Measurements from ENCODE around the gene EFCAB8. TPM values are rescaled to one million over a fixed set of nuclear protein-coding genes. Genes with fewer than 3 reads are reported as not detected.

Gene EFCAB8
- total and polyA plus RNA-seq, 4 donors = 0.08 to 0.83 (median 0.46) TPM

DNA sequence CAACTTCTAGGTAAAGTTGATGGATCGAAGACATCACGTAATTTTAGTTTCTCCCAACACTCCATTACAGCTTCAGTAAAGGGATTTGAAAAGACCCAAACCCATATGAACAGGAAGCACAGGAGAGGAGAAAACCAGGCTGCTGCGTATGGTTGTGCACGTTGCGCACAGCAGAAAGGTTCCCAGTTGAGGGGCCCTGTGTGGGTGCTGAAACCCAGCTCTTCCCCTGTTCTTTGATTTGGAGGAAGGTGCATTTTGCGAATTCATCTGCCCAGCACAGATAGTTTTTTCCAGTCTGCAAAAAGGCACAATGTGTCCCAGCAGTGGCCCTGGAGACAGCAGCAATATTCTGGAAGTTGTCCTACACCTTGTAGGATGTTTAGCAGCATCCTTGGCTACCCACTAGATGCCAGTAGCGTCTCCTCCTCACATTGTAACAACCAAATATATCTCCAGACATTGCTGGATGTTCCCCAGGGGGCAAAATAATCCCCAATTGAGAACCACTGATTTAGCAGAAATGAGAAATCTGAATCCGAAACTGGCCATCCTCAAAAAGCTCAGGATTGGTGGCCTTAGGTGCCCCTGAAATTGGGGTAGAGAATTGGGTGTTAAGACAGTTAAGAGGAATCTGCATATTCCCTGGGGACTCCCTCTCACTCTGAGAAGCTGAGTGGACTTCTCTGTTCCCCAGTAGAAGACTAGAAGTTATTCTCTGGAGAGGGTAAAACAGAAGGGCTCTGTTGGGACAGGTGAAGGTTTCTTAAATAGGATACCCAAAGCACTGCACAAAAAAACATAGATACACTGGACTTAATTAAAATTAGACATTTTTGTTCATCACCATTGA is 133.3 kb downstream of the EFCAB8 start:
- Histone ChIP-seq H3K4me1 (ENCODE audit: control insufficient read depth in 5 of 5, insufficient read depth in 5 of 5, low read length in 5 of 5) (peaks cover 0 to 2% (median 0%) of the 10 kb centered on the region in 5 donors), H3K4me3 (no peak overlapping the region), H3K9ac (ENCODE audit: insufficient read depth in 1 of 2, low read length in 2 of 2) (no peak overlapping the region), H3K36me3 (ENCODE audit: control insufficient read depth in 4 of 4, insufficient read depth in 4 of 4, low read length in 4 of 4) (no peaks in the 10 kb centered on the region), H3K27me3 (ENCODE audit: control insufficient read depth in 3 of 3, insufficient read depth in 3 of 3, low read length in 2 of 3) (no peaks in the 10 kb centered on the region), H3K9me3 (ENCODE audit: control insufficient read depth in 4 of 4, insufficient read depth in 3 of 4, low read length in 3 of 4) (no peaks in the 10 kb centered on the region), H3K27ac (ENCODE audit: low read depth in 1 of 2, low read length in 1 of 2) (no peak overlapping the region)
- no peak for ATAC-seq (ENCODE audit: insufficient read depth, low FRiP score)
- WGBS, 2 donors = 72 to 89% methylated on average over 8 of the region's 8 CpGs
- TF ChIP-seq, protein P1, sequence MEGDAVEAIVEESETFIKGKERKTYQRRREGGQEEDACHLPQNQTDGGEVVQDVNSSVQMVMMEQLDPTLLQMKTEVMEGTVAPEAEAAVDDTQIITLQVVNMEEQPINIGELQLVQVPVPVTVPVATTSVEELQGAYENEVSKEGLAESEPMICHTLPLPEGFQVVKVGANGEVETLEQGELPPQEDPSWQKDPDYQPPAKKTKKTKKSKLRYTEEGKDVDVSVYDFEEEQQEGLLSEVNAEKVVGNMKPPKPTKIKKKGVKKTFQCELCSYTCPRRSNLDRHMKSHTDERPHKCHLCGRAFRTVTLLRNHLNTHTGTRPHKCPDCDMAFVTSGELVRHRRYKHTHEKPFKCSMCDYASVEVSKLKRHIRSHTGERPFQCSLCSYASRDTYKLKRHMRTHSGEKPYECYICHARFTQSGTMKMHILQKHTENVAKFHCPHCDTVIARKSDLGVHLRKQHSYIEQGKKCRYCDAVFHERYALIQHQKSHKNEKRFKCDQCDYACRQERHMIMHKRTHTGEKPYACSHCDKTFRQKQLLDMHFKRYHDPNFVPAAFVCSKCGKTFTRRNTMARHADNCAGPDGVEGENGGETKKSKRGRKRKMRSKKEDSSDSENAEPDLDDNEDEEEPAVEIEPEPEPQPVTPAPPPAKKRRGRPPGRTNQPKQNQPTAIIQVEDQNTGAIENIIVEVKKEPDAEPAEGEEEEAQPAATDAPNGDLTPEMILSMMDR (IDR thresholded peaks at IDR 0.05; ENCODE audit: control extremely low read depth, extremely low read depth) = no peak
- no peak for DNase-seq

DNA sequence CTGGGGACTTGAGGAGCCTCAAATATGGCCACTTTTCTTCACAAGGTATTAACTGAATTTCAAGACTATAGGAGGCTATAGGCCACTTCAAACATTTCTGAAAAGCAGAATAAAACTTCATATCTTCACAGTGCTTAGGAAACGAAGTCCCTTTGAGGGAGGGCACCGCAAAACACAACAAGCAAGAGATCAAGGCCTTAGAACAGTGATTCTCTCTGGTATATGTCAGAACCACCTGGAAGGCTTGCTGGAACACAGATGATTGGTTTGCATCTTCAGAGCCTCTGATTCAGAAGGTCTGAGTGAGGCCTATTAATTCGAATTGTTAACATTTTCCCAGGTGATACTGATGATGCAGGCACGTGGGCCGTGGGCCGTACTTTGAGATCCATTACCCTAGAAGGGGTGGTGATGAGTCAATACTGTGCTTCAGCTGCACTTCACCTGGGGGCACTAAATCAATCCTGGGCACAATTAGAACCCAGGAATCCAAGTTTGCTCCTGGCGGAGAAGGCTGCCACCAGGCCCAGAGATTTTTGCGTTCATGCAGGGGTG is 134.8 kb downstream of the EFCAB8 start:
- ATAC-seq (ENCODE audit: insufficient read depth, low FRiP score) = no peak

DNA sequence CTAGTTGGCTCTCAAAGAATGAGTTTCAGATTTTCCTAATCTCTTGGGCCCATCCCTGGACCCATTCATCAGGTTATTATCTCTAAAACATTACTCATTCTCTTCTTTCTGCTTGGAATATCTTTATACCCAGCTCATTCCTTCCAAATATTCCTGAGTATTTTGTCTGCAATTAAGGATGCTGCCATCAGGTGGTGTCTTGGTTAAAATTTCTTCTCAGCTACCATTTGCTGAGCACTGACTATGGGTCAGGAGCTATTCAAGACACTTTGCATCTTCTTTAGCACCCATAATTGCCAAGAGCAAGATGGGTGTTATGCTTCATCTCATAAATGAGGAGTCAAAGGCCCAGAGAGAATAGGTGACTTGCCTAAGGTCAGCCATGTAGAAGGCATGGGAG is 137.1 kb downstream of the EFCAB8 start:
- H3K4me3 ChIP-seq = no peak overlapping the region
- TF ChIP-seq, protein P1 (IDR thresholded peaks at IDR 0.05; ENCODE audit: control extremely low read depth, extremely low read depth) = no peak
- no peaks in the 10 kb centered on the region for H3K4me1 ChIP-seq (ENCODE audit: control insufficient read depth in 5 of 5, insufficient read depth in 5 of 5, low read length in 5 of 5)
- no peak for ATAC-seq (ENCODE audit: insufficient read depth, low FRiP score)
- H3K27ac ChIP-seq (ENCODE audit: low read depth in 1 of 2, low read length in 1 of 2) = no peak overlapping the region
- no peak for DNase-seq
- no peaks in the 10 kb centered on the region for H3K27me3 ChIP-seq (ENCODE audit: control insufficient read depth in 3 of 3, insufficient read depth in 3 of 3, low read length in 2 of 3)
- H3K9me3 ChIP-seq (ENCODE audit: control insufficient read depth in 4 of 4, insufficient read depth in 3 of 4, low read length in 3 of 4) = no peaks in the 10 kb centered on the region
- H3K9ac ChIP-seq (ENCODE audit: insufficient read depth in 1 of 2, low read length in 2 of 2) = no peak overlapping the region
- no peaks in the 10 kb centered on the region for H3K36me3 ChIP-seq (ENCODE audit: control insufficient read depth in 4 of 4, insufficient read depth in 4 of 4, low read length in 4 of 4)

More for the DNA sequence above, 134.8 kb downstream of the EFCAB8 start:
- Histone ChIP-seq H3K9me3 (ENCODE audit: control insufficient read depth in 4 of 4, insufficient read depth in 3 of 4, low read length in 3 of 4) (no peaks in the 10 kb centered on the region), H3K27ac (ENCODE audit: low read depth in 1 of 2, low read length in 1 of 2) (no peak overlapping the region), H3K36me3 (ENCODE audit: control insufficient read depth in 4 of 4, insufficient read depth in 4 of 4, low read length in 4 of 4) (no peaks in the 10 kb centered on the region), H3K27me3 (ENCODE audit: control insufficient read depth in 3 of 3, insufficient read depth in 3 of 3, low read length in 2 of 3) (no peaks in the 10 kb centered on the region), H3K4me1 (ENCODE audit: control insufficient read depth in 5 of 5, insufficient read depth in 5 of 5, low read length in 5 of 5) (no peaks in the 10 kb centered on the region), H3K9ac (ENCODE audit: insufficient read depth in 1 of 2, low read length in 2 of 2) (no peak overlapping the region), H3K4me3 (no peak overlapping the region)
- WGBS, 2 donors = 84 to 90% methylated on average over 8 of the region's 8 CpGs
- no peak for DNase-seq
- TF ChIP-seq, protein P1 (IDR thresholded peaks at IDR 0.05; ENCODE audit: control extremely low read depth, extremely low read depth) = no peak
